T-helper 17 cell (primary cell): Measurements from ENCODE around the gene DDC. TPM values are rescaled to one million over a fixed set of nuclear protein-coding genes. Genes with fewer than 3 reads are reported as not detected.
"Not testable (repeated sequence)": the region's sequence is repeated elsewhere in the genome, so short reads cannot be mapped to it uniquely, and the experiment has no call there.

ENCODE experiments used
- ATAC-seq: fragments of 150-1000 bp; cut with Tn5 transposase; 2 replicates; pipeline ENCODE4 v1.10.0; 2021; ENCODE audit warnings: mild to moderate bottlenecking, moderate library complexity
- DNase-seq, 3 donors: peaks; one replicate each; pipeline versions ENCODE4 v3.0.0 to v3.0.0-alpha.2; 2020 to 2021
- H3K9me3 ChIP-seq: one replicate; pipeline ENCODE4 v1.7.0; 2013; ENCODE audit warnings: low read length, mild to moderate bottlenecking; ENCODE audit not compliant: control insufficient read depth, poor library complexity, severe bottlenecking
- H3K27ac Mint-ChIP-seq: one replicate; pipeline ENCODE4 v1.8.0; 2022; ENCODE audit warnings: mild to moderate bottlenecking, moderate library complexity, mixed read lengths
- H3K27me3 Mint-ChIP-seq: one replicate; pipeline ENCODE4 v1.8.0; 2022; ENCODE audit warnings: mixed read lengths
- H3K36me3 Mint-ChIP-seq: one replicate; pipeline ENCODE4 v1.8.0; 2022; ENCODE audit warnings: low read depth, mixed read lengths
- H3K4me1 Mint-ChIP-seq: one replicate; pipeline ENCODE4 v1.8.0; 2022; ENCODE audit warnings: mild to moderate bottlenecking, mixed read lengths
- H3K4me3 Mint-ChIP-seq: one replicate; pipeline ENCODE4 v1.8.0; 2022; ENCODE audit warnings: mild to moderate bottlenecking, moderate library complexity, mixed read lengths
- total RNA-seq, 4 donors: library from RNA in 2 of 4; stranded (reverse) in 2 of 4; gene quantifications; one replicate each; pipeline ENCODE4 v1.2.3 and lab custom pipeline; 2022 to 2026

DDC gene
- total RNA-seq, 2 donors from 2014 or later = not detected

DNA sequence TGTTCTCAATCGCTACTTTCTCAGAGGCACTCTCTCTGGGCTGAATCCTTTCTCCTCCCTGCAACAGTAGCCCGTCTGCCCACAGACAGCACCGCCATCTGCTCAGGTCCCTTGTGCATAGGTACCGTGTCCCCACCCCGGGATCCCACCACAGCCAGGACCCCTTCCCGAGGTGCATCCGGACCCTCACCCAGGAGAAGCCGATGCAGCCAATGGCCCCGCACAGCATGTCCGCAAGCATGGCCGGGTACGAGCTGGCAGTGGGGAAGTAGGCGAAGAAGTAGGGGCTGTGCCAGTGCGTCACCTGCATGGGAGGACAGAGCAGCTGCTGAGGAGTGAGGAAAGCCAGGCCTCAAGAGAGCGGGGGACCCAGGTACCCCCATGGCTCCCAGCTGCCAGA, 25.5 kb downstream of the DDC start:
- no peaks in the 10 kb centered on the region for H3K4me1 Mint-ChIP-seq
- no peaks in the 10 kb centered on the region for H3K9me3 ChIP-seq
- H3K27me3 Mint-ChIP-seq = peaks cover 22% of the 10 kb centered on the region
- H3K27ac Mint-ChIP-seq = no peak overlapping the region
- no peak overlapping the region for H3K4me3 Mint-ChIP-seq
- no peaks in the 10 kb centered on the region for H3K36me3 Mint-ChIP-seq
- no peak for DNase-seq
- no peak for ATAC-seq

DNA sequence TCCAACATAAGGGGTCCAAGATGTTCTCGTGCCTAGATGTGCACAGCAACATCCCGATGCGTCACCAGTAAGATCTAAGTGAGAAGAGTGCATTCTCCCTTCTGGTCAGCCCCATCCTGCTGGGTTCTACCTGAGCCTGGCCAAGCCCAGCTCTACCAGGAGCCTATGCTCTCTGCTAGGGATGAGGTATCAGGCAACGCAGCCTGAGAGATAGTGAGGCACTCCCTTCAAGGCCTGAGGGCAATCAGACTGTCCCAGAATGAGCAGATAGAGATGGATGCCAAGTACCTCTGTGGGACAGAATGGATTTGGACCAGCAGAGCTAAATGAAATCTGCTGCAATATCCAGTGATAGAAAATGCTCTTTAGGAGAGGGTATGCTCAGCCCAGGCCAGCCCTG, 26.7 kb downstream of the DDC start:
- H3K27ac Mint-ChIP-seq = no peak overlapping the region
- H3K27me3 Mint-ChIP-seq = peaks cover 19% of the 10 kb centered on the region
- no peak for DNase-seq
- no peaks in the 10 kb centered on the region for H3K4me1 Mint-ChIP-seq
- no peaks in the 10 kb centered on the region for H3K36me3 Mint-ChIP-seq
- ATAC-seq = no peak
- no peak overlapping the region for H3K4me3 Mint-ChIP-seq
- H3K9me3 ChIP-seq = no peaks in the 10 kb centered on the region

DNA sequence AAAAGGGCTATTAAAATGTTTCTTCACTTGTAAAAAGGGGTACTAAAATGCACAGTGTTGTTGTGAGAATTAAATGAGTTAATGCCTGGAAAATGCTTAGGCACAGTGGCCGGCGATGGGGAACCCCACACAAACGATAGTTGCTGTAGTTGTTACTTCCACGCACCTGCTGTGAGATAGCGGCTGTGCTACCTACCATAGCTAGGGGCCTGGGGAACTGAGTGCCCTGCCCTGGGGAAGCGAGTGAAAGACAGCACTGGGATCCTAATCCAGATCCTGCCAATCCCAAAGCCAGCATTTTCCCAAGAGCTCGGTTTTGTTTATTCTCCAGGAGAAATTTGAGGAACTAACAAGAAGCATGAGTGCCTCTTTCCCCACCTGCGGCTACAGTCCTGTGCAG, 27.8 kb downstream of the DDC start:
- H3K4me1 Mint-ChIP-seq = no peaks in the 10 kb centered on the region
- peaks cover 26% of the 10 kb centered on the region for H3K27me3 Mint-ChIP-seq
- ATAC-seq (no peak), DNase-seq (no peak)
- H3K27ac Mint-ChIP-seq = no peak overlapping the region
- no peak overlapping the region for H3K4me3 Mint-ChIP-seq
- no peaks in the 10 kb centered on the region for H3K9me3 ChIP-seq
- H3K36me3 Mint-ChIP-seq = no peaks in the 10 kb centered on the region

DNA sequence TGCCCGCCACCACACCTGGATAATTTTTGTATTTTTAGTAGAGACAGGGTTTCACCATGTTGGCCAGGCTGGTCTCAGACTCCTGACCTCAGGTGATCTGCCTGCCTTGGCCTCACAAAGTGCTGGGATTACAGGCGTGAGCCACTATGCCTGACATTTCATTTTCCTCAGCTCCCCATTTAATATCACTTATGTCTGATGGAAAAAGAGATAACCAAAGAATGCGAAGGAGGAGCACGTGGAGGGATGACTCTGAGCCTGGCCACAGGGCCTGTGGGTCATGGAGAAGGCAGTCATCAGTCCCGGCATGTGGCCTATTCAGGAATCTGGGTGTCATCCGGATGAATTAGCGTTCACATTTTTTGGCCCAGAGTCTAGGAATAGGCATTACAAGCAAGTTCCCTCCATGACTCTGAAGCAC, 29.9 kb downstream of the DDC start:
- not testable (repeated sequence) for H3K4me3 Mint-ChIP-seq, H3K36me3 Mint-ChIP-seq, H3K27ac Mint-ChIP-seq, ATAC-seq, H3K9me3 ChIP-seq, H3K4me1 Mint-ChIP-seq, DNase-seq
- peaks cover 41% of the 10 kb centered on the region for H3K27me3 Mint-ChIP-seq

DNA sequence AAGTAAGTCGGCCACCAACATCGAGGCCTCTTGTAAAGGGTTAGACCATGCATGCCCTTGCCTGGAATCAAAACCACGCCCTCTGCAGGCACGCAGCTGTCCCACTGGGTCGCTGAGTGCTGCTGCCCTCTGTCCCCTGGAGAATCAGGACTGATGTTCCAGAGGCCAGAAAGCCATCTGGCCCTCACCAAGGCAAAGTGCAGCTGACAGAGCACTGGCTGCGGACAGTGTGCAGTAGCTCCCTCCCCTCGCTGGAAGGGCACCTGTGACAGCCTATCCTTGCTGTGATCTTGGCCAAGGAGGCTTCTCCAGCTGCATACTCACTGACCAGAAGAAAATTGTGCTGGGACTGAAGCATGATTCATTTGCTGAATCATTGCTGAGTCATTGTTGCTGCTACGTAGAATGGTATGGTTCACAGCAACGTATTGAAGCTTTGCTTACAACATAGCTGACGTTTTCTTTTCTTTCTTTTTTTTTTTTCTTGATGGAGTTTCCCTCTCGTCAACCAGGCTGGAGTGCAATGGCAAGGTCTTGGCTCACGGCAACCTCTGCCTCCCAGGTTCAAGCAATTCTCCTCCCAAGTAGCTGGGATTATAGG, 30.4 kb downstream of the DDC start:
- DNase-seq (no peak), ATAC-seq (no peak)
- Mint-ChIP-seq H3K4me3 (no peak overlapping the region), H3K36me3 (no peaks in the 10 kb centered on the region), H3K27me3 (peaks cover 40% of the 10 kb centered on the region), H3K4me1 (peaks cover 3% of the 10 kb centered on the region), H3K27ac (no peak overlapping the region)
- no peaks in the 10 kb centered on the region for H3K9me3 ChIP-seq

DNA sequence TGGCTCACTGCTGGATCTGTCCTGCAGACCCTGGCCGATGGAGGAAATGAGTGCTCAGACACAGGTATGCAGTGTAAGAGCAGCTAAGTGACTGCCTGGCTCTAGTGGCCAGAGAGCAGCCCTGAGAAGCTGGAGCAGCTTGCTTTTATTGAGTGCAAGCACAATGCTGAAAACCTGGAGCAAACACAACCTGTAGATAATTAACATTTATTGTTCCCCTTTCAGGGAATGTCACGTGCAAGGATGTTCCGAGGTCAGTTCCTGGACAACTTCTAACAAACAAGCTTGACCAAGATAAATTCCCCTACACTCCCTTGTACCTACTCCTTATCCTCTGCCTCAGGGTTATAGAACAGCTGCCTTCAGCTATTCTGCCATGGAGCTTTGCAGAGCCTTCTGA, 31.3 kb downstream of the DDC start:
- Mint-ChIP-seq H3K4me3 (no peak overlapping the region), H3K4me1 (peaks cover 3% of the 10 kb centered on the region), H3K36me3 (no peaks in the 10 kb centered on the region), H3K27ac (no peak overlapping the region), H3K27me3 (peaks cover 45% of the 10 kb centered on the region)
- DNase-seq (no peak), ATAC-seq (no peak)
- no peaks in the 10 kb centered on the region for H3K9me3 ChIP-seq

DNA sequence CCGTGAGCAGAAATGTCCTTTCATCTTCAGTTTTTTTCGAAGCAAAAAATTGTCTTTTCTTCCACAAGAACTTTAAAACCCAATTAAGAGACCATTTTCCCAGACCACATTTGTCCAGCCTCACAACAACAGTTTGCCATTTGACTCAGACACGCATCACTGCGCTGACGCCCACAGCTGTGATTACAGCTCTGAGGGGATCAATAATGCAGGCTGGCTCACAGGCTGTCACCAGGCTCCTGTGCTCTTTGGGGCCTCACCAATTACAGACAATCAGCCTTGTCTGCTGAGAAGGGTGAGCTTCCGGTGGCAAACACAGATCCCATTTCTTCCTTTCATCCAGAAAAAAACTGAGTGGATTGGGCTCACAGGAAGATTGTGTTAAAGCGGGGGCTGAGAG, 33.3 kb downstream of the DDC start:
- no peak for ATAC-seq
- no peak overlapping the region for H3K4me3 Mint-ChIP-seq
- peaks cover 50% of the 10 kb centered on the region for H3K27me3 Mint-ChIP-seq
- no peak overlapping the region for H3K27ac Mint-ChIP-seq
- H3K9me3 ChIP-seq = no peaks in the 10 kb centered on the region
- H3K4me1 Mint-ChIP-seq = peaks cover 3% of the 10 kb centered on the region
- H3K36me3 Mint-ChIP-seq = no peaks in the 10 kb centered on the region
- DNase-seq = no peak

DNA sequence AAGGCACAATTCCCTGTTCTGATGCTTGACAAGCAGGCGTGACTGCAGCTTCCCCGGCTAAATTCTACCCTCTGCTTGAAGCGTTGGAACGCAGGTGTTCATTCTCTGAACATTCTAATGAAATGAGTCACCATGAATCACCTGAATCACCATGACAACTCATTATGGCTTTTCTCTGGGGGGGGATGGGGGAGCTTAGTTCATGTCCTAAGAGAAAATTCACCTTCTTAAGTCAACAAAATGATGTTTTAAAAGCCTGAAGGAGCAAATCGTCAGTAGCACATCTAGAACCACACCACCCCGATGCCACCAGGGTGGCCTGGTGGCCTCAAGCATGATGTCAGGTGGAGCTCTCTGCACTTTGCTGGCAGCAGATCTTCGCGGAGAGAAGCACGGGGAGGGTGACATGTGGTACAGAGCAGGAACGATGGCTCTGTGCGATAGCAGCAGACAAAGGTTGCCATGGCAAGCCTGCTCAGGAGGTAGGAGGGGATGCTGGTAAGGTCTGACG, 33.7 kb downstream of the DDC start:
- H3K27ac Mint-ChIP-seq = no peak overlapping the region
- H3K4me1 Mint-ChIP-seq = peaks cover 3% of the 10 kb centered on the region
- peak; percentile 48 for ATAC-seq
- H3K4me3 Mint-ChIP-seq = no peak overlapping the region
- no peaks in the 10 kb centered on the region for H3K36me3 Mint-ChIP-seq
- no peaks in the 10 kb centered on the region for H3K9me3 ChIP-seq
- no peak for DNase-seq
- H3K27me3 Mint-ChIP-seq = peaks cover 50% of the 10 kb centered on the region

DNA sequence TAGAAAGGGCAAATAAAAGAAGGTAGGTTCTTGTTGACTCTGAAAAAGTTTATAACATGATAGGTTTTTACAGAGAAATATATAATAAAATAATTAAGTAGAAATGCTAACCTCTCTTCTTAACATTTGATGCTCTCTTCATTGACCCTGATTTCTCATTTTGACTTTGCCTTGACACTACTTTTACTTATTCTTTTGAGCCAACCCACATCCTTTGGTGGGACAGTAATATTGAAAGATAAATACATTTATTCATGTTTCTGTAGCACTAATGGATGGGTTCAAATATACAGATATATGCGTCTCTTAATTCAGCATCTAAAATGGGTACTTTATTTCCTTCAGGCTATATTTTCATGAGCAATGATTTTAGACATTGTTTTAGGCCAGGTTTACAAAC, 34.4 kb downstream of the DDC start:
- Mint-ChIP-seq H3K4me3 (no peak overlapping the region), H3K36me3 (no peaks in the 10 kb centered on the region), H3K4me1 (peaks cover 3% of the 10 kb centered on the region), H3K27me3 (peaks cover 50% of the 10 kb centered on the region), H3K27ac (no peak overlapping the region)
- ATAC-seq (no peak), DNase-seq (no peak)
- H3K9me3 ChIP-seq = no peaks in the 10 kb centered on the region

DNA sequence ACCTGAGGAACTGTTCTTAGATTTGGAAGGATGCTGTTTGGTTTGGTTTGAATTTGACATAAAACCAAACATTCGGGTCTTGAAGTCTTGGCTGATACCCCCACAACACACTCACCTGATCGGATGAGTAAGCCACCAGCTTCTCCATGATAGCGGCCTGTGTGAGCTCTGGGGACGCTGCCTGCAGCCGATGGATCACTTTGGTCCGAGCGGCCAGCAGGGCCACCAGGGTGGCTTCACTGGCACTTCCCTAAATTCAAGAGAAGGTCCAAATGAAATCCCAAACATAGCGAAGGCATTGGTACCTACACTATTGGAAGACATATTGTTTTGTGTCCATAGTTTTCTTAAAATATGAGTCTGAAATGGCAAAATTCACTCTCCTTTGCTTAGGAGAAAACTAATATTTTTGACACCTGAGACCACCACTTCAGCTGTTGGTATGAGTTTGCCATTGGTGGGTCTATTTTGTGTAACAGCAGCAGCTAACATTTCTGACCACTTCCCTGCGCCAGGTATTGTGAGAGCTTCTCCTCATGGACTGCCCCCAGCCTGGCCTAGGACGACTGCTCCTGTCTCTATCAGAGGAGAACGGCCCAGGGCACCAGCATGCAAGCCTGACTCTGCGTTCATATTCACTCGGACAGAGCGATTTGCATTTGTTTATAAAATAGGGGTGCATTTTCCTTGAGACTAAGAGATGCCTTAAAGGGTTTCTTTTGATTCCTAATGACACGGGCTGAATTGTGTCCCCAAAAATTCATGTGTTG, 35.9 kb downstream of the DDC start:
- no peak overlapping the region for H3K4me3 Mint-ChIP-seq
- DNase-seq (no peak), ATAC-seq (no peak)
- no peaks in the 10 kb centered on the region for H3K36me3 Mint-ChIP-seq
- H3K4me1 Mint-ChIP-seq = peaks cover 3% of the 10 kb centered on the region
- no peaks in the 10 kb centered on the region for H3K9me3 ChIP-seq
- H3K27ac Mint-ChIP-seq = no peak overlapping the region
- peaks cover 50% of the 10 kb centered on the region for H3K27me3 Mint-ChIP-seq

DNA sequence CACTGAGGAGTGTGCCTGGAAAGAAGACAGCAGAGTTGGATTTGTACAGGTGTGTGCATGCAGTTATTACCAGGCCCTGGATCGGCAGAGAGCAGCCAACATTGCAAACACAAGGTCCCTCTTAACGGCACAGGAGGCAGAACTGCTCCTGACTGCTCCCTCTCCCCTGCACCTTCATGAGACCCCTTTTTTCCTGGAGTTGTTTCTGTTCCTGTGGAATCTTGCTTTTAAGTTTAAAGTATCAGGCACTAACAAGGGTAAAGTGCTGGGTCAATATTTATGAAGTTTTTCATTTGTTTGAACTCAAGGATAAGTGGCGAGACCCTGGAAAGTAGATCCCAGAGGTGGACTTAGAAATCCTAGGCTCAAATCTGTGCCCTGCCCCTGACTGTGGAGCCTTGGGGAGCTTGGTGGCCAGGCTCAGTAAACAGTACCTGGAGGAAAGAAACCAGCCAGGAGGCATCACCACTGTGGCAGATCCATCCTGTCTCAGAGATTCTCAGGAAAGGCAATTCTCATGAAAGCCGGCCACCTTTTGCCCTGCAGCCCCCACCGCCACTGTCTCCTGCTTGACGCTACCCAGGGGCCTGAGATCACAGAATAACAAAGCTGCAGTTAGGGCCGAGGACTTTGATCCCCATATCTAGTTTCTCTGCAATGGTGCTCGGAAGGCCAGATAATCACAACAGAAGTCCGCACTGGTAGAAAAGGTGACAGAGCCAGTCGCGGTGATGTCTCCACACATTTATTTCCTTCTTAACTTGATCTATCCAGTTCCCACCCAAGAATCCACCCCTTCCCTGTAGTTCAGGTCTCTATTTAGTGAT, 36.7 kb downstream of the DDC start:
- Mint-ChIP-seq H3K36me3 (no peaks in the 10 kb centered on the region), H3K4me1 (peaks cover 3% of the 10 kb centered on the region), H3K27ac (no peak overlapping the region), H3K4me3 (no peak overlapping the region), H3K27me3 (peaks cover 52% of the 10 kb centered on the region)
- ATAC-seq (no peak), DNase-seq (no peak)
- no peaks in the 10 kb centered on the region for H3K9me3 ChIP-seq

DNA sequence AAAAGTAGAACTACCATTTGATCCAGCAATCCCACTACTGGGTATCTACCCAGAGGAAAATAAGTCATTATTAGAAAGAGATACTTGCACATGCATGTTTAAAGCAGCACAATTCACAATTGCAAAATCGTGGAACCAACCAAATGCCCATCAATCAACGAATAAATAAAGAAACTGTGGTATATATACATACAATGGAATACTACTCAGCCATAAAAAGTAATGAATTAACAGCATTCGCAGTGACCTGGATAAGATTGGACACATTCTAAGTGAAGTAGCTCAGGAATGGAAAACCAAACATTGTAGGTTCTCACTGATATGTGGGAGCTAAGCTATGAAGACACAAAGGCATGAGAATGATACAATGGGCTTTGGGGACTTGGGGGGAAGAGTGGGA, 45.9 kb downstream of the DDC start:
- peaks cover 32% of the 10 kb centered on the region for H3K27me3 Mint-ChIP-seq
- H3K36me3 Mint-ChIP-seq = not testable (repeated sequence)

DNA sequence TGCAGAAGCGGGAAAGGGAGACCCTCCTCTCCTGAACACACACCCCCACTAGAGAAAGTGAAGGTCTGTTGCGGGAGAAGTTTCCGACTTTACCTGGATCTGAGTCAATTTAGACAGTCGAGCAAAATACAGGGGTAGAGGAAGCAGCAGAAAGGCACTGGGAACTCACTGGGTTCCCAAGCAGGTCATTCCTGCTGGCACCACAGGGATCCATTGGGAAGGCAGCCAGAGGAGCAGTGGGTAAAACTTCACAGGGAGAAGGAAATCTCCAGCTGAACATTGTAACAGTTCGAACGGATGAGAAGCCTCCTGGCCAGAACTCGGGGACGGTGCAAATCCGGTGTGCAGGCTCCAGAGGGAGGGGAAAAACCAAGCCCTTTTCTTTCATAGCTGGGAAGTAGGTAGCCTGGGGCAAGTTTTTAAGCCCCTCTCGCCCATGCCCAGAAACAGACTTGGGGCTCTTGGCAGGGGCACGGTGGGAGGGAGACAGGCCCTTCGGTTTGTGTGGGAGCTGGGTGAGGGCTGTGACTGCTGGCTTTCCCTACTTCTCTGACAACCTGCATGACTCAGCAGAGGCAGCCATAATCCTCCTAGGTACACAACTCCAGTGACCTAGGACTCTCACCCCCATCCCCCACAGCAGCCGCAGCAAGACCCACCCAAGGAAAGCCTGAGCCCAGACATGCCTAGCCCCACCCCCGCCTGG, 51.9 kb downstream of the DDC start:
- ATAC-seq (no peak), DNase-seq (no peak)
- peaks cover 2% of the 10 kb centered on the region for H3K36me3 Mint-ChIP-seq
- H3K27me3 Mint-ChIP-seq = peaks cover 52% of the 10 kb centered on the region
- no peak overlapping the region for H3K4me3 Mint-ChIP-seq
- H3K27ac Mint-ChIP-seq = no peak overlapping the region
- no peaks in the 10 kb centered on the region for H3K4me1 Mint-ChIP-seq
- H3K9me3 ChIP-seq = no peaks in the 10 kb centered on the region

More for the DNA sequence above, 45.9 kb downstream of the DDC start:
- not testable (repeated sequence) for ATAC-seq, H3K4me1 Mint-ChIP-seq, DNase-seq, H3K9me3 ChIP-seq, H3K4me3 Mint-ChIP-seq, H3K27ac Mint-ChIP-seq
